Stimulated activated CD4-positive, alpha-beta T cell treated with anti-CD3 and anti-CD28 coated beads, Interleukin-4, amount 100 ng/mL, for 1 hour (primary cell): ENCODE measurements around the gene LILRA2.
"Not testable (repeated sequence)": the region's sequence is repeated elsewhere in the genome, so short reads cannot be mapped to it uniquely, and the experiment has no call there.

ENCODE experiments used
- DNase-seq: peaks from one replicate; pipeline ENCODE4 v3.0.0-alpha.2; 2020

LILRA2 gene

DNA sequence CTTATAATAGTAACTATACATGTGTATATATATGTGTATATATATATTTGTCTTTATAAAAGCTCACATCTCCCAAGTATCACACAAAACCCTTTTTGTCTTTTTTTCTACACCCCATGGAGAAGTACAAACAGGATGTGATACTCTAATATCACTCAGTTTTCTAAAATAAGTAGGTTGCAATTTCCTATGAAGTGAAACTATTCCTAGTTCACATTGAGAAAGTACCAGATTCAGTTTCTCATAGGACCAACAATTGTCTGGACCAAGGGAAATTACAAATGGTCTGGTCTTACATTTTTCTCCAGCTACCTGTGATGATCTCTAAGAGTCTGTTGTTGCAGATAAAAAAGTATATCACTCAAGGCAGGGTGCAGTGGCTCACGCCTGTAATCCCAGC is 38.8 kb downstream of the LILRA2 start:
- DNase-seq, result no peak

GRCh38 chr19:54614726-54615125 is 41.1 kb downstream of the LILRA2 start:
- no peak for DNase-seq

DNA sequence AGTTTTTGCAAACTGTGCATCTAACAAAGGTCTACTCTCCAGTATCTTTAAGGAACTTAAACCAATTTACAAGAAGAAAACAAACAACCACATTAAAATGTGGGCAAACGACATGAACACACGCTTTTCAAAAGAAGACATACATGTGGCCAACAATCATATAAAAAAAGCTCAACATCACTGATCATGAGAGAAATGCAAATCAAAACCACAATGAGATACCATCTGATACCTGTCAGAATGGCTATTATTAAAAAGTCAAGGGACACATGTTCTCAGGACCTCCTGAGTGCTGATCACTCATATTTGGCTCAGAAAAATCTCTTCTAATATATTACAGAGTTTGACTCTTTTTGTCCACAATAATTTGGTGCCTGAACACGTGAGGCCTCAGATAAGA is 42.5 kb downstream of the LILRA2 start:
- no peak for DNase-seq

DNA sequence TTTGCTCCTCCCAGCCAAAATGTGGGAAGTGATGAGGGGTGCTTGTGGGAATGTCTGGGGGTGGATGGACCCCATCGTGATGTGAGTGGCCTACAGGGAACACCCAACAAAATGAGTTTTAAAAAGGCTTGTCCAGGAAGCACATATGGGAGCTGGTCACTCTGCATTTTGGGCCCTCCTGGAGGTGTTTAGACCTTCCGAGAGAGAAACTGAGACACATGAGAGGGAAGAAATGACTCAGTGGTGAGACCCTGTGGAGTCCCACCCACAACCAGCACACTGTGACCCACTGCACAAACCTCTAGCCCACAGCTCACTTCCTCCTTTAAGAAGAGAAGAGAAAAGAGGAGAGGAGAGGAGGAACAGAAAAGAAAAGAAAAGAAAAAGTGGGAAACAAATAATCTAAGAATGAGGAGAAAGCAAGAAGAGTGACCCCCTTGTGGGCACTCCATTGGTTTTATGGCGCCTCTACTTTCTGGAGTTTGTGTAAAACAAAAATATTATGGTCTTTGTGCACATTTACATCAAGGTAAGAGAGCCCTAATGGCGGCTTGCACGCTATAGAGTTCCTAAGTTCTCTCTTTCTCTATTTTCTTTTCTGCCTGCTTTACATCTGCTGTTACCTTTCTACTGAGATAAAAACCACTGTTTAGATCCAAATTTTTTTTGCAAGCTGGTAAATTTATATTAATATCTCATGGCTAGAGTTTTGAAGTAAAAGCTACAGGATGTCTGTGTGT is 43.4 kb downstream of the LILRA2 start:
- no peak for DNase-seq

GRCh38 chr19:54620464-54620863 is 46.9 kb downstream of the LILRA2 start:
- no peak for DNase-seq

DNA sequence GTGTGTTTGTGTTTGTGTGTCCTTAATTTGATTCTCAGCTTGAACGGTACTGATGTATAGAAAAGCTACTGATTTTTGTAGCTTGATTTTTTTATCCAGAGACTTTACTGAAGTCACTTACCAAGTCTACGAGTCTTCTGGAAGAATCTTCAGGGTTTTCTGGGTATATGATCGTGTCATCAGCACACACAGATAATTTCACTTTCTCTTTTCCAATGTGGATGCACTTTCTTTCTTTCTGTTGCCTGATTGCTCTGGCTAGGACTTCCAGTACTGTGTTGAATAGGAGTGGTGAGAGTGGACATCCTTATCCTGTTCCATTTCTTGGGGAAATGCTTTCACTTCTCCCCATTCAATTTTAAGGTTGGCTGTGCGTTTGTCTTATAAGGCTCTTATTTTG is 48.8 kb downstream of the LILRA2 start:
- DNase-seq, result no peak

DNA sequence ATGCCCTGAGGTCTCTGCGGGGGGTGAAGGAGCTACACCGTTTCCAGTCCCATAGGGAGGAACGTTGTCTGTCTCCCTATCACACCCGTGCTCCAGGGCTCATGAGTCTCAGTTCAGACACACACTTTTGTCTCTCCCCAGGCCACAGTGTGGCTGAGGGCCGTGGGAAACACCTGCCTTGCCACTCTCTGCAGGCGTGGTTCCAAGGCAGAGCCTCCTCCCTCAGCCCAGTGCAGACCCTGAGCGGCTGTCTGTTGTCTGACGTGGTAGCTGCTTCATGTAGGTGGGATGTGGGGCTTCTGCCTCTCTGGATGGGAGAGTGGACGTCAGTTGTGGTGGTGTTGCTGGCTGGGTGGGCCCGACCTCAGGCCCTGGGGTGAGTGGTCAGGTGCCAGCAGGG is 50.6 kb downstream of the LILRA2 start:
- not testable (repeated sequence) for DNase-seq

DNA sequence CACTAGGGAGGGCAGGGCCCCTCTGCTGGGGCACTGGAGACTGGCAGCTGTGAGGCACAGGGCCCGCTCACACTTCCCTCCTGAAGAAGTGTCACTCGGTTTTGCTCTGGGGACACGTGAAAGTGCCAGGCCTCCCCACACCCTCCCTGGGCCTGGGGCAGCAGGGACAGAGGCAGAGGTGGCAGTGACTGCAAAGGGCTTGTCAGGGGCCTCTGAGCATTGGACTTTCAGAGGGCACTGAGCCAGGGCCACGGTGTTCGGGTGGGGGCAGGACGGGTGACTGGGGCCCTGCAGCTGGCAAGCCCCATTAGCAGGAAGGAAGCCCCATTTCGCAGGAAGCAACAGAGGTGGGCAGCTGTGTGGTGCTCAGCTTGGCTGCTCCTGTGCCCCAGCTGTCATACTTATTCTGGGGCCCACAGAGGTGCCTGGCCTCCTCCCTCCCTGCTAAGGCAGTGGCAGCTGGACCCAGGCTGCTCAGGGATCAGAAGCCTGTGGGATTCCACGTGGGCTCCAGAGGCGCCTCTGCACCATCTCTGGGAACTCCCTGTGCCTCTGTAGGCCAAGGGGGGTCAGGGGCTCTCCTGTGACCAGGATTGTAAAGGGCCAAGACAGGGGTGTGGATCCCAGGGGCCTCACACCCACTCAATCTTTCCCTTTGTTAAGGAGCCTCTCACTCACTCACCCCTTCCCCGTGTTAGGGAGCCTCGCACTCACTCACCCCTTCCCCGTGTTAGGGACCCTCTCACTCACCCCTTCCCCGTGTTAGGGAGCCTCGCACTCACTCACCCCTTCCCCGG is 51.5 kb downstream of the LILRA2 start:
- DNase-seq, result not testable (repeated sequence)

DNA sequence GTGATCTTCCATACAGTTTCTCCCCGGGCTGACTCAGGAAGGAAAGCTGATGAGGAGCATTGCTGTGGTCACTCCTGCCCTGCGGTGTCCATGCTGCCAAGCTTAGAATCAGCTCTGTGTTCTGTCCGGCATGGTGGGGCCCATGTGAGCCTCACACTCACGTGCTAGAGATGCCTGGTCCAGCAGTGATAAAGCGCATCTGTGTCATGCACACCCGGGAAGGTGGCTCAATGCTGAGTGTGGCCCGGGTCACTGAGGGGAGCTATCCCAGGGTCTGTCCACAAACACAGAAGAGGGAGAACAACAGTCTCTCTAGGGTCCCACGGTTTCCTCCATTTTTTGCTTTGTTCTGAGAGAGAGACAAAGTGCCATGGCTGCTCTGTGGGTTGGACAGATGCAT is 53.2 kb downstream of the LILRA2 start:
- DNase-seq, result no peak

DNA sequence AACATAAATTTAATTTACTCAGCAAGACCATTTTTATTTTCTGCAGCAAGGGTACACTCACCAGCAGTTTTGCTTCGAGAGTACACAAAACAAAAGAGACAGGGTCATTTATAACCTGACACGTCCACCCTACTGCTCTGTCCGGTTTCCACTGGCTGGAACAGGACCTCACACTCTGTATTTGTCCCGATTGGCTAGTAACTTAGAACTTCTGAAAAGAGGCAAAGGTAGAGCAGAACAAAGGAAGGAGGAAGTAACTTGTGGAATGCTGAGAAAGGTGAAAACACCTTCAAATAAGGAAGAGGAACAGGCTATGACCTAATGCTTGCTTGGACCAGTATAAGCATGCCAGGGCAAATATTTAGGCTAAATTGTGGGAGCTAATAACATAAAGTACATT is 54.3 kb downstream of the LILRA2 start:
- DNase-seq, result not testable (repeated sequence)

GRCh38 chr19:54630262-54630661 is 56.7 kb downstream of the LILRA2 start, which contains the start of gene LILRB1:
Gene LILRB1 (plus strand): TSS chr19:54630484. CDS start chr19:54631074, 590 bp downstream.
- not testable (repeated sequence) for DNase-seq

DNA sequence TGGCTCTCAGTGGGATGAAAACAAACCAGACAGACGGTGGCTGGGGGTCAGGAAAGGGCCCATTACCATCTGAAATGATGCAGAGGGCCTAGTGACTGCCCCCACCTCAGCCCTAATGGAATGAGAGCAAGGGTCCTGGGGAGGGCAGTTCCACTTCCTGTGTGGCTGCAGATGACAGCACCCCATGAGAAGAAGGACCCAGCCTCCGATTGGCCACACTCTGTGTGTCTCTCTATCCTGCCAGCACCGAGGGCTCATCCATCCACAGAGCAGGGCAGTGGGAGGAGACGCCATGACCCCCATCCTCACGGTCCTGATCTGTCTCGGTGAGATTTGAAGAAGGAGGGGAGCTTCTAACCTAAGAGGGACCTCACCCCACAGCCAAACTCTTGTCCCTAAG is 57.2 kb downstream of the LILRA2 start:
- no peak for DNase-seq

- DNase-seq, result not testable (repeated sequence)
Observed at GRCh38 chr19:54631489-54632337, 58.1 kb downstream of the LILRA2 start.

DNA sequence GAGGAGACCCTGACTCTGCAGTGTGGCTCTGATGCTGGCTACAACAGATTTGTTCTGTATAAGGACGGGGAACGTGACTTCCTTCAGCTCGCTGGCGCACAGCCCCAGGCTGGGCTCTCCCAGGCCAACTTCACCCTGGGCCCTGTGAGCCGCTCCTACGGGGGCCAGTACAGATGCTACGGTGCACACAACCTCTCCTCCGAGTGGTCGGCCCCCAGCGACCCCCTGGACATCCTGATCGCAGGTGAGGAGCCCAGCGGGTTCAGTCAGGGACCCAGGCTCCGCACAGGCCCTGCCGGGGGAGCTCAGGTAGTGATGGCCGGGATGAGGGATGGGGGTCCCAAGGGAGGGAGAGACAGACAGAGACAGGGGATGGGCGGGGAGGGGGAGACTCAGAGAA is 58.9 kb downstream of the LILRA2 start:
- not testable (repeated sequence) for DNase-seq

- DNase-seq, result no peak
Observed at GRCh38 chr19:54633401-54633800, 59.8 kb downstream of the LILRA2 start.

DNA sequence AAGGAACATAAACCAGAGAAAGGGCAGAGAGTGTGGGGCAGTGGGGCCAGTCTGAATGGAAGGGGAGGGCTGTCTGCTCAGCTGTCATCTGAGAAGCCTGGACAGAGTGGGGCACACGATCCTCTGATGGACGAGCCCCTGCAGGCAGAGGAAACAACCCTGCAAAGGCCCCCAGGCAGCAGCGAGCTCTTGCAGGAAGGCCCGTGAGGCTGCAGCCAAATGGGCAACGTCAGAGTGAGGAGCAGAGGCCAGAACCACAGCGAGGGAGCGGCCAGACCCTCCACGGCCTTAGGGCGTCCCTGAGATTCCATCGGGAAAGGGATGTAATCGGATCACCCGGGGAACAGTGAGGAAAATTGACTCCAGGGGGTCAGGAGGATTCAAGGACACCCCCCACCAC is 62.5 kb downstream of the LILRA2 start:
- not testable (repeated sequence) for DNase-seq

DNA sequence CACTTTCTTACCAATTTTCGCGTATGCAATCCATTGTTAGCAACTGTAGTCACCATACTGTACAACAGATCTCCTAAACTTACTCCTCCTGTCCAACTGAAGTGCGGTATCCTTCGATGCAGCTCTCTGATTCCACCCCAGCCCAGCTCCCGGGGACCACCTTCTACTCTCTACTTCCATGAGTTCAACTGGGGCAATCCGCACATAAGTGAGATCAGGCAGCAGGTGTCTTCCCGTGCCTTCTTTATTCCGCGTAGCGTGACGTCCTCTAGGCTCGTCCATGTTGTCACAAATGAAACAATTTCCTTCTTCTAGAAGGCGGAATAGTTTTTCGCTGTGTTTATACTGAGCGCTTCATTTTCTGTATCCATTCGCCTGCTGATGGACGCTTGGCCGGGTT is 65.1 kb downstream of the LILRA2 start:
- no peak for DNase-seq
